DMS53 treated with DMSO at 0.1 percent for 48 hours (cell line): ENCODE measurements around the gene DPP6.

Source experiments
- DNase-seq: peaks from one replicate; lab custom pipeline; 2025; ENCODE audit not compliant: unreplicated experiment; lab: John Stamatoyannopoulos, UW

The DPP6 gene

GRCh38 chr7:154581251-154581890 is 529.2 kb downstream of the DPP6 start:
- DNase-seq: no peak

GRCh38 chr7:154583454-154583853 is 531.3 kb downstream of the DPP6 start:
- DNase-seq: no peak

GRCh38 chr7:154584352-154585252 is 532.4 kb downstream of the DPP6 start:
- no peak for DNase-seq

GRCh38 chr7:154587792-154588191 is 535.6 kb downstream of the DPP6 start:
- DNase-seq: no peak

GRCh38 chr7:154591544-154591943 is 539.3 kb downstream of the DPP6 start:
- DNase-seq: no peak

- DNase-seq: no peak
These were observed 540.2 kb downstream of the DPP6 start for GRCh38 chr7:154592388-154592787.

- no peak for DNase-seq
These were observed 546.2 kb downstream of the DPP6 start for GRCh38 chr7:154598396-154598795.

- DNase-seq: no peak
These were observed 546.7 kb downstream of the DPP6 start for GRCh38 chr7:154598864-154599263.

GRCh38 chr7:154610903-154611302 is 558.7 kb downstream of the DPP6 start:
- no peak for DNase-seq

GRCh38 chr7:154613811-154614210 is 561.6 kb downstream of the DPP6 start:
- no peak for DNase-seq

- DNase-seq: no peak
These were observed 568.0 kb downstream of the DPP6 start for GRCh38 chr7:154620141-154620755.

- no peak for DNase-seq
These were observed 571.2 kb downstream of the DPP6 start for GRCh38 chr7:154623399-154623798.

- no peak for DNase-seq
These were observed 575.6 kb downstream of the DPP6 start for GRCh38 chr7:154627646-154628290.

- no peak for DNase-seq
These were observed 576.4 kb downstream of the DPP6 start for GRCh38 chr7:154628556-154628955.

GRCh38 chr7:154631162-154631561 is 579.0 kb downstream of the DPP6 start:
- DNase-seq: no peak

- no peak for DNase-seq
These were observed 581.4 kb downstream of the DPP6 start for GRCh38 chr7:154633641-154634040.

GRCh38 chr7:154638286-154638685 is 586.1 kb downstream of the DPP6 start:
- DNase-seq: no peak

- DNase-seq: no peak
These were observed 588.2 kb downstream of the DPP6 start for GRCh38 chr7:154640266-154640865.

GRCh38 chr7:154640917-154641316 is 588.7 kb downstream of the DPP6 start:
- DNase-seq: no peak

- DNase-seq: no peak
These were observed 592.2 kb downstream of the DPP6 start for GRCh38 chr7:154644366-154644765.
